ENCODE results near the gene HTR1D.

DNA sequence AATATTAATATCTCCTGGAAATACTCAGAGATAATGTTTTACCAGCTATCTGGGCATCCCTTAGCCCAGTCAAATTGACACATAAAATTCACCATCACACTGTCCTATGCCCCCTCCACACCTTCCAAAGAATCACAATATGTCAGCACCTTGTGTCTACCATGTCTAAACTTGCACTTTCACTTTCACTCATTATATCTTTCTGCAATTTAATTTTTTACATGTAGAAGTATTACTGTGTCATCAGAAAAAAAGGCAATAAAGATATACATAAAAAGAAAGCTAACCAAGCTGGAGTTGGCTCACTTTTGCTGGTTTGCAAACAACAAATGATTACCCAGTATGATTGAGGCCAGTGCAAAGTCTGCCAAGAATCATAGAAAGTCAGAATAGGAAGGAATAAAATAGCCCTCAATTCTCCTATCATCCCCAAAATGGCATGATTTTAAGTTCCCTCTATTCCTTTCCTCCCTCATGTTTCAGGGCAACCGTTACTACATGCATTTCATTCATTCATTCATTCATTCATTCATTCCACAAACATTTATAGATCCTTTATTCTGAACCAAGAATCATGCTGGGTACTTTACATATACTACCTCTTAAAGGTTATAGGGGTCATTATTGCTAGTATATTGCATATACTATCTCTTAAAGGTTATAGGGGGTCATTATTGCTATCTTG is 42.7 kb downstream of the HTR1D start:
- TF ChIP-seq CTCF (IDR thresholded peaks at IDR 0.05; ENCODE audit: borderline replicate concordance, extremely low read depth, low read length, poor library complexity, severe bottlenecking) = no peak
- no peak for TF ChIP-seq EZH2 (IDR thresholded peaks at IDR 0.05; ENCODE audit: borderline replicate concordance, low read depth, low read length, severe bottlenecking)

All from DND-41 (cell line).